Effector memory CD4-positive, alpha-beta T cell (primary cell): ENCODE data around the gene HPCAL1.

ENCODE experiments used
- DNase-seq, 3 donors: peaks; one replicate each; pipeline ENCODE4 v3.0.0-alpha.2; 2020
- H3K27ac ChIP-seq: 2 replicates; pipeline ENCODE4 v1.7.0; 2013; ENCODE audit warnings: mild to moderate bottlenecking, low read length, moderate library complexity; ENCODE audit not compliant: insufficient read depth, poor library complexity, severe bottlenecking
- H3K27me3 ChIP-seq: replicated peaks from 2 replicates; pipeline ENCODE4 v1.7.0; 2013; ENCODE audit warnings: mild to moderate bottlenecking, low read length; ENCODE audit not compliant: insufficient read depth, control insufficient read depth, poor library complexity, severe bottlenecking
- H3K36me3 ChIP-seq: 2 replicates; pipeline ENCODE4 v1.7.0; 2013; ENCODE audit warnings: mild to moderate bottlenecking, low read length, moderate library complexity; ENCODE audit not compliant: control insufficient read depth, insufficient read depth
- H3K4me1 ChIP-seq: 2 replicates; pipeline ENCODE4 v1.7.0; 2013; ENCODE audit warnings: low read length, mild to moderate bottlenecking; ENCODE audit not compliant: control insufficient read depth, insufficient read depth, poor library complexity, severe bottlenecking
- H3K4me3 ChIP-seq: 2 replicates; pipeline ENCODE4 v1.7.0; 2013; ENCODE audit warnings: low read length, low read depth, mild to moderate bottlenecking; ENCODE audit not compliant: insufficient read depth, poor library complexity, severe bottlenecking
- H3K9me3 ChIP-seq: 2 replicates; pipeline ENCODE4 v1.7.0; 2013; ENCODE audit warnings: mild to moderate bottlenecking, low read length, moderate library complexity; ENCODE audit not compliant: control insufficient read depth

The HPCAL1 gene

DNA sequence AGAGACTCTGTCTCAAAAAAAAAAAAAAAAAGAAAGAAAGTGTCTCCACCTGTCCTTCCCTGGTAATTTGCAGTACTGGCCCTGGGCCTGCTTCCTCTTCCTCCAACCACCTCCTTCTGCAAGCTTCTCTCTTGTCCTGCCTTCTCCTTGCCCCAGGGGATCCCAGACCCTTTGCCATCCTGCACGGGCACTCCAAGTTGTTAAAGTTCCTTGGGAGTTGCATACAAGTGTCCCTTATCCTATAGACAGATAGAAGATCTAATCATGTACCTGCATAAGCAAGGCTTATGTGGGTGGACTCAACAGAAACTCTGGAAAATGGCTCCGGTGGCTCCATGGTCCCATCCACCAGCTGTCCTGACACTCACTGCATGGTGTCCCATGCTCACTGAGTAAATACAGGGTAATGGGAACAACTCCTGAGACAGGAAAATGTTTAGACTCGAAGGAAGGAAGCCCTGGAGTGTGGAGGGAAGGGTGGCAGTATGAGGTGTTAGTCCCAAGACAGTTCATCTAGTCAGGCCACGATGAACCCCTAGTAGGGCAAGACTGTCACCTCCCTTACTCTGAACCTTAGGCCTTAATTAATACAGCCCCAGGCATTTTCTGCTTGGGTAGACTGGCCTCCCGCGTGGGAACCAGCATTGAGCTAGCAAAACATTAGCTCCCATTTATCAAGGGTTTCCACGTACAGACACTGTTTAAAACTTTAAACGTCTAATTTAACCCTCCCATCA is 128.3 kb downstream of the HPCAL1 start:
- Histone ChIP-seq H3K27me3 (no peaks in the 10 kb centered on the region), H3K36me3 (peaks cover 13% of the 10 kb centered on the region), H3K4me1 (peaks cover 13% of the 10 kb centered on the region), H3K9me3 (no peaks in the 10 kb centered on the region), H3K4me3 (no peak overlapping the region), H3K27ac (no peak overlapping the region)
- no peak for DNase-seq

- peaks cover 13% of the 10 kb centered on the region for H3K4me1 ChIP-seq
- no peaks in the 10 kb centered on the region for H3K27me3 ChIP-seq
- no peak overlapping the region for H3K27ac ChIP-seq
- H3K9me3 ChIP-seq: no peaks in the 10 kb centered on the region
- peaks cover 6% of the 10 kb centered on the region for H3K36me3 ChIP-seq
- no peak overlapping the region for H3K4me3 ChIP-seq
- no peak for DNase-seq
These were observed 129.1 kb downstream of the HPCAL1 start for GRCh38 chr2:10431797-10432196.

GRCh38 chr2:10432311-10433181 is 129.8 kb downstream of the HPCAL1 start:
- DNase-seq: no peak
- peak overlapping the region; percentile 38 for H3K4me3 ChIP-seq
- peaks cover 13% of the 10 kb centered on the region for H3K4me1 ChIP-seq
- no peak overlapping the region for H3K27ac ChIP-seq
- H3K27me3 ChIP-seq: no peaks in the 10 kb centered on the region
- H3K36me3 ChIP-seq: no peaks in the 10 kb centered on the region
- no peaks in the 10 kb centered on the region for H3K9me3 ChIP-seq

DNA sequence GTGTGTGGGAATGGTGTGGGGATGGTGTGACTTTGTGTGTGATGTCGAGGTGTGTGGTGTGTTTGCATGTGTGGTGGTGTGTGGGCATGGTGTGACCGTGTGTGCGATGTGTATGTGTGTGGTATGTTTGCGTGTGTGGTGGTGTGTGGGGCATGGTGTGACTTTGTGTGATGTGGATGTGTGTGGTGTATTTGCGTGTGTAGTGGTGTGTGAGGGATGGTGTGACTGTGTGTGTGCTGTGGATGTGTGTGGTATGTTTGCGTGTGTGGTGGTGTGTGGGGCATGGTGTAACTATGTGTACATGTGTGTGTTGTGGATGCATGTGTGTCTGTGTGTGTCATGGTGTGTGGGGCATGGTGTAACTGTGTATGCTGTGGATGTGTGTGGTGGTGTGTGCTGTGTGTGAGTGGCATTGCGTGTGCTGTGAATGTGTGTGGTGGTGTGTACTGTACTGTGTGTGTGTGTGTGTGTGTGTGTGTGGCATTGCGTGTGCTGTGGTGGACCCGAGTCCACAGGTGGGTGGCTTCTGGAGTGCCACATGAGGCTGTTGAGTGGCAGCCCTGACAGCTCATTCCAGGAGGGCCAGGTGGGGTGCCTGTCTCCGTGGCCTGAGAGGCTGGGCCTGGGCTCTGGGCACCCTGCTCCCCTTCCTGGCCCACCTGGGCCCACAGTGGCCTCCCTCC is 130.7 kb downstream of the HPCAL1 start:
- DNase-seq: no peak
- H3K27me3 ChIP-seq: no peaks in the 10 kb centered on the region
- no peaks in the 10 kb centered on the region for H3K36me3 ChIP-seq
- no peak overlapping the region for H3K4me3 ChIP-seq
- H3K4me1 ChIP-seq: peaks cover 13% of the 10 kb centered on the region
- no peak overlapping the region for H3K27ac ChIP-seq
- no peaks in the 10 kb centered on the region for H3K9me3 ChIP-seq

DNA sequence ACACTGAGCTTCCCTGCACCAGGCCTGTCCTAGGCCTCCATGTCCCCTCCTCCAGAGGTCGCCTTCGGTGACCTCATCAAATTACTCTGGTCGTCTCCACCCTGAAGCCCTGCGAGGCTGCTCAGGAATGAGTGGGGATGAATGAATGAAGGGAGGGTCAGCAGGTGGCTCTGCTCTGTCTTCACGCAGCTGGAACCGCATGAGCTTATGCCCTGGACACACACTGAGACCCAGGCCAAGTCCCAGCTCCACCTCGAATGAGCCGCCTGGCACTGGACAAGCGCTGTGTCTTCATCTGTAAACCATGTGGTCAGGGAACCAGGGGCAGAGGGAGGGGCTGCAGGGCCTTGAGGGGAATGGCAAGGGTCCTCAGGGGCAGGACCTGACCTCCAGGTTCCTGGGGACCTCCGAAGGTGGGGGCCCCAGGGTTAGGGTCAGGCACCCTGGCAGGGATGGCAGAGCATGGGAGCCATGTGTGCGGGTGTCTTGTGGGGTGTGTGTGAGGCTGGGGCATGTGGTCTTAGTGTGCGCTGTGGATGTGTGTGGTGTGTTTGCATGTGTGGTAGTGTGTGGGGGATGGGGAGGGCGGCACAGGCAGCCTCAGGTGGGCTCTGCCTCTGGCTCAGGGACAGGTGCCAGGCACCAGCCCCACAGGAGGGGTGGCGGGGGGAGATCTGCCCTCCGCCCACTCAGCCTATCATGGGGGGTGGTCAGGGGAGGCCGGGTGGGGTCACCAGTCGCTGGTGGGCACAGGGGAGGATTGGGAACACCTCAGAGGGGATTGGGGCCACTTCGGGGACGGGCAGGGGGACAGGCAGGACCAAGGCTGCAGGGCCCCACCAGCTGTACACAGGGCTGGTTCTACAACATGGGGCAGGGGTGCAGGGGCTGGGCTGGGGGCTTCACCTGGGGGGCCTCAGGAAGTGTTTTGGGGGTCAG is 131.5 kb downstream of the HPCAL1 start:
- H3K4me3 ChIP-seq: no peak overlapping the region
- H3K27me3 ChIP-seq: no peaks in the 10 kb centered on the region
- H3K27ac ChIP-seq: no peak overlapping the region
- DNase-seq: no peak
- H3K9me3 ChIP-seq: no peaks in the 10 kb centered on the region
- H3K4me1 ChIP-seq: peaks cover 13% of the 10 kb centered on the region
- no peaks in the 10 kb centered on the region for H3K36me3 ChIP-seq

- Histone ChIP-seq H3K4me1 (peaks cover 13% of the 10 kb centered on the region), H3K9me3 (no peaks in the 10 kb centered on the region)
- peak; percentile 39 to 59 (median 45) for DNase-seq
These were observed 132.4 kb downstream of the HPCAL1 start for GRCh38 chr2:10434886-10435819.

GRCh38 chr2:10435820-10436204 is 133.1 kb downstream of the HPCAL1 start:
- no peaks in the 10 kb centered on the region for H3K27me3 ChIP-seq
- no peak for DNase-seq
- no peak overlapping the region for H3K27ac ChIP-seq
- peaks cover 13% of the 10 kb centered on the region for H3K4me1 ChIP-seq
- H3K9me3 ChIP-seq: no peaks in the 10 kb centered on the region
- no peak overlapping the region for H3K4me3 ChIP-seq
- H3K36me3 ChIP-seq: peaks cover 16% of the 10 kb centered on the region

More at GRCh38 chr2:10434886-10435819, 132.4 kb downstream of the HPCAL1 start:
- peaks cover 9% of the 10 kb centered on the region for H3K36me3 ChIP-seq
- H3K27ac ChIP-seq: no peak overlapping the region
- H3K27me3 ChIP-seq: no peaks in the 10 kb centered on the region
- H3K4me3 ChIP-seq: no peak overlapping the region

DNA sequence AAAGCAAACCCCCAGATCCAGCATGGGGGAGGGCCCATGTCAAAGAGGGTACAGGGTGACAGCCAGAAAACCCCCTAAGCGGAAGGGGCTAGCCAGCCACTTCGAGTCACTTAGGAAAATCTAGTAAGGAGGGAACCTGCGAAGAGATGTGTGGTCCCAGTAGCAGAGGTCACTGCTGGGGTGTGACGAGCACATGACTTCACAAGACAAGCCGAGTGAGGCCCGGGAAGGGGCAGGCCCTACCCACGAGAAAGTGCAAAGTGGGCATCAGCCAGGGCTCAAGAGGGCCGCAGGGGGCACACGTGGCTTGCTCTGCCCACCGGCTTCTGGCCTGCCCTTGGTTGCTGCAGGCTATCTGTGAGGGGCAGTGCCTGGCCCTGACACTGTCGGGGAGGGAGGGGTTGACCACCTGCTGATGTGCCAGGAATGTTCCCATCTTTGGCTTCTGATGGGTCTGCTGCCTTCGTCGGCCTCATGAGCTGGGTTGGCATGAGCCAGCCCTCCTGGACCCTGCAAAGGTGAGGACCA is 133.9 kb downstream of the HPCAL1 start:
- Histone ChIP-seq H3K36me3 (peaks cover 23% of the 10 kb centered on the region), H3K9me3 (no peaks in the 10 kb centered on the region), H3K27me3 (no peaks in the 10 kb centered on the region), H3K4me1 (peaks cover 13% of the 10 kb centered on the region), H3K27ac (no peak overlapping the region), H3K4me3 (no peak overlapping the region)
- no peak for DNase-seq
